Measurements from ENCODE around the gene FOXL2.

The FOXL2 gene

DNA sequence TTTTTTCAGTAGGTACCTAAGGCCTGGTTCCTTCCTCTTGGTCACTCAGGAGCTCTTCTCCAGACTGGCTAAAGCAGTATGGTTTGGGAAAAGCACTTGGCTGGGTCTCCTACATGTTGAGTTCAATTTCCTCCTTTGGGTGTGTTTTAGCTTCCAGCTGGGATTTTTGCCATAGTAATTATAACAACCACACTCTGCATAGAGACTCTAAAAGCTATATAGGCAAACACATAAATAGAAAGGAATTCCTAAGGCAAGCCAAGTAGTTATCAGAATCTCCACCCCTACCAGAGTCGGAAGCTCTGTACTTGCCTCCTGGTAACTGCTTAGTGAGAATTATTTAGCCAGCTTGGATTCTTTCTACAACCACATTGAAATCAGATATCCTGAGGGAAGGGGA is 48.6 kb downstream of the FOXL2 start:
- Mint-ChIP-seq H3K4me1 (no peaks in the 10 kb centered on the region), H3K36me3 (no peaks in the 10 kb centered on the region), H3K9me3 (no peaks in the 10 kb centered on the region), H3K27ac (no peak overlapping the region), H3K4me3 (no peak overlapping the region)
- ATAC-seq, result no peak
- no peak for DNase-seq (ENCODE audit: low spot score in 2 of 2)

Data from stimulated activated effector memory CD8-positive, alpha-beta T cell treated with anti-CD3 and anti-CD28 coated beads, Interleukin-12 subunit alpha, Interleukin-12 subunit beta, amount 100 ng/mL, for 72 hours (primary cell).